Putamen (tissue), 1 donor: ENCODE results near the gene PIK3CG.
"Not testable (repeated sequence)": the region's sequence is repeated elsewhere in the genome, so short reads cannot be mapped to it uniquely, and the experiment has no call there.

Experiments
- DNase-seq: peaks from one replicate; pipeline ENCODE4 v3.0.0-alpha.2; 2016; ENCODE audit warnings: low spot score

Gene PIK3CG

GRCh38 chr7:106887421-106887820, 22.3 kb downstream of the PIK3CG start:
- DNase-seq, result no peak

DNA sequence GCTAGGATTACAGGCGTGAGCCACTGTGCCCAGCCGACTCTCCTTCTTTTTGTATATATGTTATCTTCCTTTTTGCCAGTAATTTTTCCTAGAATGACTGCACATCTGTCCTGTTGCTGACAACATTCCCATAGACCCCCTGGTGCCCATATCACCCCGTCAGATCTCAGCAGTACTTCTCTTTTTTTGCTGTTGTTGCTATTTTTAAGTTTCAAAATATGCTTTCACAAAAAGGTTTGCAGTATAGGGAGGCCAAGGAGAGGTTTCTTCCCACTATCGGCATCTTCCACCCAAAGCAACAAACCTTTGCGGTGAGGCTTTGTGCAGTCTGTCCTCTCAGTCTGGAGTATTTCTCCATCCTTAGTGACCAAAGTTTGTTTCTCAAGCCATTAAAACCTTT, 23.1 kb downstream of the PIK3CG start:
- DNase-seq, result no peak

DNA sequence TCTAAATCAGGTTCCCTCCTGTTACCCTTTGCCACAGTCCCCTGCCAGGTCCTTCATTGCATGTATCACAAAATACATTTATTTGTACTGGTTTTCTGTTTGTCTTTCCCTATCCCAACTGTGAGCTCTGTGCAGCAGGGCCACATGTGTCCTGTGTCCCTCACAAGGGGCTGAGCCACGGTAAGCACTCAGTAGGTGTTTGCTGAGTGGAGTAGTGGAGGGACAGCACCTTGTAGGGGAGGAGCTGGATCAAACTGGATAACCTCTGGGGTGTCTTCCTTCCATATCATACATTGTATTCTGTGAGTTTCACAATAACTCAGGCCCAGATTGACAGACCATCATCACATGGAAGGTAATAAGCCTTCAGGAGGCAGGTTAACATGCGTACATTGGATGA, 25.9 kb downstream of the PIK3CG start:
- no peak for DNase-seq

- DNase-seq, result peak; percentile 31
Observed at GRCh38 chr7:106891548-106892410, 26.7 kb downstream of the PIK3CG start.

DNA sequence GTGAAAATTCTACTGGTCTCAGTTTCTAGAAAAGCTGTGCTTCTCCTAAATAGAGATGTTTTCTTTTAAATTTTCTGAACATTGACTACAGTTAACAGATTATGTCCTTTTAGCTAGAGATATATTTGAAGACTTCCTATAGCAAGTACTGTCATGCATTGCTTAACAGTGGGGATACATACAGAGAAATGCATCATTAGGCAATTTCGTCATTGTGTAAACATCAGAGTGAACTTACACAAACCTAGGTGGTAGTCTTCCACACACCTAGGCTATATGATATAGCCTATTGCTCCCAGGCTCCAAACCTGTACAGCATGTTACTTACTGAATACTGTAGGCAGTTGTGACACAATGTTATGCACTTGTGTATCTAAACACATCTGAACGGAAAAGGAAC, 28.5 kb downstream of the PIK3CG start:
- no peak for DNase-seq

GRCh38 chr7:106895246-106895864, 30.3 kb downstream of the PIK3CG start:
- DNase-seq, result no peak

- DNase-seq, result no peak
Observed at GRCh38 chr7:106896231-106896630, 31.1 kb downstream of the PIK3CG start.

GRCh38 chr7:106897553-106897952, 32.5 kb downstream of the PIK3CG start:
- DNase-seq, result not testable (repeated sequence)

GRCh38 chr7:106898967-106899366, 33.9 kb downstream of the PIK3CG start:
- not testable (repeated sequence) for DNase-seq

- no peak for DNase-seq
Observed at GRCh38 chr7:106901828-106902441, 36.9 kb downstream of the PIK3CG start.

DNA sequence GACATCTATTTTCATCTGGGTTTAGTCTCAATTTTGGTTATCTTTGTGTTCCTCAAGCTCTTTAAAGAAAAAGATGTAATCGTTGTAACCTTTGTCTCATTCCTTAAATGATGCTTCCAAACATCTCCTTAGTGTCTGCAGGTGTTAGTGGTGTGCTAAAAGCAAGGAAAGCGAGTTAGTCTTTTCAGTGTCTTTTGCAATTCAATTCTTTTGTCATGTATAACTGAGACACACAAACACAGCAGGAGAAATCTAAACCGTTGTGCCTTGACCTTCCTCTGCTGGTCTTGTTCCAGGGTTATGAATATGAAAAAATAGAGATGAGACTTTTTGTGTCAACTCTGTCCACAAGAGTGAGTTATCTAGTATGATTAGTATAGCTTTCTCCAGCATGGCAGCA, 40.7 kb downstream of the PIK3CG start:
- DNase-seq, result no peak

- DNase-seq, result no peak
Observed at GRCh38 chr7:106911959-106912358, 46.9 kb downstream of the PIK3CG start.

- DNase-seq, result no peak
Observed at GRCh38 chr7:106914018-106914607, 49.0 kb downstream of the PIK3CG start.

DNA sequence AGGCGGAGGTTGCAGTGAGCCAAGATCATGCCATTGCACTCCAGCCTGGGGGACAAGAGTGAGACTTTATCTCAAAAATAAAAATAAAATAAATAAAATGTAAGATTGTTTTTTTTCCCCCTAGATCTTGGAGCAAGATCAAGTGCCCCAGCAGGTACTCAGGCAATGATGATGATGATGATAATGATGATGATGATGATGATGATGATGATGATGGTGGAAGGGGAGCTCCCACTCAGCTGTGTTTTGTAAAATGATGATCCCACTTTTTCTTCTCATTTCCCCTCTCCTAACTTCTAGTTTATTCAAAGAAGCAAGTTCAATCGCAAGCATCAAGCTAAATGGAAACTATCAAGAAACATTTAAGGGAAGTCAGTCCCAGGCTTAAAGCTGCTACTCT, 50.3 kb downstream of the PIK3CG start:
- DNase-seq, result no peak

DNA sequence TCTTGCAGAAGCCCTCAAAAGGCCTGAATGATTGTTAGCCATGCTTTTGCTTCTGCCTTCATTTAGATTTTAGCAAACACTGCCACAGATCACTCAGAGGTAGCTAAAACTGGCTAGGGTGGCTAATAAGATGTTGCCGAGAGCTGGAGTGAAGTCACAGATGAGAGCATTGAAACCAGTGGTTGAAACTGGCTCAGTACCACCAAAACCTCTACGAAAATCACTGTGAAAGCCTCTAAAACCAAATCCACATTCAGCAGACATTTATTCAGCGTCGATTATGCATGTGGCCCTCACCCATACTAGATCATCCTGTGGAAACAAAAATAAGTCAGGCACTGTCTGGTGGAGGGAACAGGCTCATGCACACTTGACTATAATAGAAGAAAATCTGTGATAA, 50.8 kb downstream of the PIK3CG start:
- DNase-seq, result no peak

DNA sequence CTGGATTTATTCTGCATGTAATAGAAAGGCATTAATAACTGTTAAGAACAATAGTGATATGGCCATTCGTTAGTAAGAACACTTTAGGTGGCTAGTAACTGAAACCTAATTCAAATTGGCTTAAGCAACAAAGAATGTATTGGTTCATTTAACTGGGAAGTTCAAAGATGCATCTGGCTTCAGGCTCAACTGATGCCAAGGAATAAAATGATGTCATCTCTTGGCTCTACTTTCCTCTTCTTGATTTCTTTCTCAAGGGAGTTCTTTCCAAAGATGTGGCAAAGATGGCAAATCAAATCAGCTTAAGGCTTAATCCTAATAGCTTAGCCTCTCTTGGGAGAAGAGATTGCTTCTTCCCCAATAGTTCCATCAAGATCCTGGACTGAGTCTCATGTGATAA, 51.6 kb downstream of the PIK3CG start:
- DNase-seq, result no peak

DNA sequence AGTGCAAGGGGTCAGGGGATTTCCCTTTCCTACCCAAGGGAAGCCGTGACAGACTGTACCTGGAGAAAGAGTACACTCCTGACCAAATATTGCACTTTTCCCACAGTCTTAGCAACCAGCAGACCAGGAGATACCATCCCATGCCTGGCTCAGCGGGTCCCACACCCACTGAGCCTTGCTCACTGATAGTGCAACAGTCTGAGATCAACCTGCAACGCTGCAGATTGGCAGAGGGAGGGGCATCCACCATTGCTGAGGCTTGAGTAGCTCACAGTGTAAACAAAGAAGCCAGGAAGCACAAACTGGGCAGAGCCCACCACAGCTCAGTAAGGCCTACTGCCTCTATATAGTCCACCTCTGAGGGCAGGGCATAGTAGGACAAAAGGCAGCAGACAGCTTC, 53.9 kb downstream of the PIK3CG start:
- DNase-seq, result no peak

DNA sequence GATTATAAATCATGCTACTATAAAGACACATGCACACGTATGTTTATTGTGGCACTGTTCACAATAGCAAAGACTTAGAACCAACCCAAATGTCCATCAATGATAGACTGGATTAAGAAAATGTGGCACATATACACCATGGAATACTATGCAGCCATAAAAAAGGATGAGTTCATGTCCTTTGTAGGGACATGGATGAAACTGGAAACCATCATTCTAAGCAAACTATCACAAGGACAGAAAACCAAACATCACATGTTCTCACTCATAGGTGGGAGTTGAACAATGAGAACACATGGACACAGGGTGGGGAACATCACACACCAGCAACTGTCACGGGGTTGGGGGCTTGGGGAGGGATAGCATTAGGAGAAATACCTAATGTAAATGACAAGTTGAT, 59.4 kb downstream of the PIK3CG start:
- DNase-seq, result not testable (repeated sequence)

GRCh38 chr7:106926892-106927291, 61.8 kb downstream of the PIK3CG start:
- DNase-seq, result no peak

DNA sequence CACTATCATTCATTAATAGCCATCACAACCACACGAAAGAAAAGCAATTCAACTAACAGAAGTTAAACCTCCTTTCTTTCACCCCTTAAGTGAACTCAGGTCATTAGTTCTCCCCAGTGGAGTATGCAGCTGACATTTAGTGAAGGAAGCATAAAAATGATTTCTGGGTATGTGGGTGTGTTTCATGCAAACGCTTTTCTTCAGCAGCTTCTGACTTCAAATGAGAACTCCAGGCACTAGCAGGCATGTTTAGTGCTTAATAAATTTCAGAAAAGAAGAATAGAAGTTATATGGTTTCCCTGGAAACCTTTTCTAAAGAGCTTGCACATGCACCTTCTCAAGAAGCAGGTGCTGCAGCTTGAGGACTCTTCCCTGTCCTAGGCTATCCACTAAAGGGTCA, 62.5 kb downstream of the PIK3CG start:
- DNase-seq, result peak; percentile 74

- not testable (repeated sequence) for DNase-seq
Observed at GRCh38 chr7:106929616-106930015, 64.5 kb downstream of the PIK3CG start.

DNA sequence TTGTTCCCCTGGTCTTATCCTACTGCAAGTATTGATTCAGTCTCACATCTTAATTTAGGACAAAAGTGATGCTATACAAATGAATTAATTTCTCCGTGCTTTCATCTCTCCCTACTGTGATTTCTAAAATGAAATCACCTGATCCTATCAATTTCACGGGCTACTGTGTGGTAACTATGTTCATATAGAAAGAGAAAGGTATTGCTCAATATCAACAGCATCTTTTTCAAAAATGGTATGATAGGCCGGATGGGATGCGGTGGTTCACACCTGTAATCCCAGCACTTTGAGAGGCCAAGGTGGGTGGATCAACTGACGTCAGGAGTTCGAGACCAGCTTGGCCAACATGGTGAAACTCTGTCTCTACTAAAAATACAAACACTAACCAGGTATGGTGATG, 71.2 kb downstream of the PIK3CG start:
- DNase-seq, result no peak

GRCh38 chr7:106938122-106938521, 73.0 kb downstream of the PIK3CG start:
- DNase-seq, result not testable (repeated sequence)
